Stimulated activated effector memory CD8-positive, alpha-beta T cell treated with anti-CD3 and anti-CD28 coated beads, Interleukin-12 subunit alpha, Interleukin-12 subunit beta, amount 100 ng/mL, for 72 hours (primary cell): ENCODE data around the gene A2ML1.
"Not testable (repeated sequence)": the region's sequence is repeated elsewhere in the genome, so short reads cannot be mapped to it uniquely, and the experiment has no call there.

Experiments
- ATAC-seq: fragments of 150-1000 bp; cut with Tn5 transposase; 2 replicates; pipeline ENCODE4 v1.10.0; 2021
- DNase-seq, 2 donors: peaks; one replicate each; pipeline ENCODE4 v3.0.0; 2021 to 2022; ENCODE audit warnings: low spot score in 2 of 2
- H3K27ac Mint-ChIP-seq: one replicate; pipeline ENCODE4 v1.8.0; 2022; ENCODE audit warnings: mild to moderate bottlenecking, mixed read lengths
- H3K36me3 Mint-ChIP-seq: one replicate; pipeline ENCODE4 v1.8.0; 2022; ENCODE audit warnings: mild to moderate bottlenecking, mixed read lengths
- H3K4me1 Mint-ChIP-seq: one replicate; pipeline ENCODE4 v1.8.0; 2022; ENCODE audit warnings: mixed read lengths
- H3K4me3 Mint-ChIP-seq: one replicate; pipeline ENCODE4 v1.8.0; 2022; ENCODE audit warnings: mild to moderate bottlenecking, mixed read lengths
- H3K9me3 Mint-ChIP-seq: one replicate; pipeline ENCODE4 v1.8.0; 2022; ENCODE audit warnings: mixed read lengths

The A2ML1 gene

GRCh38 chr12:8829125-8829518 is 6.7 kb downstream of the A2ML1 start:
- H3K9me3 Mint-ChIP-seq, result no peaks in the 10 kb centered on the region
- no peaks in the 10 kb centered on the region for H3K36me3 Mint-ChIP-seq
- H3K27ac Mint-ChIP-seq, result no peak overlapping the region

GRCh38 chr12:8829621-8830020 is 7.2 kb downstream of the A2ML1 start:
- H3K9me3 Mint-ChIP-seq, result no peaks in the 10 kb centered on the region
- DNase-seq (no peak), ATAC-seq (no peak)
- no peak overlapping the region for H3K4me3 Mint-ChIP-seq
- no peak overlapping the region for H3K27ac Mint-ChIP-seq
- no peaks in the 10 kb centered on the region for H3K36me3 Mint-ChIP-seq
- H3K4me1 Mint-ChIP-seq, result no peaks in the 10 kb centered on the region

More at GRCh38 chr12:8829125-8829518, 6.7 kb downstream of the A2ML1 start:
- H3K4me1 Mint-ChIP-seq, result no peaks in the 10 kb centered on the region
- H3K4me3 Mint-ChIP-seq, result no peak overlapping the region
- ATAC-seq (no peak), DNase-seq (no peak)

GRCh38 chr12:8831116-8831515 is 8.7 kb downstream of the A2ML1 start:
- Mint-ChIP-seq H3K9me3 (no peaks in the 10 kb centered on the region), H3K4me3 (no peak overlapping the region), H3K36me3 (no peaks in the 10 kb centered on the region), H3K4me1 (no peaks in the 10 kb centered on the region), H3K27ac (no peak overlapping the region)
- no peak for ATAC-seq
- no peak for DNase-seq

- no peaks in the 10 kb centered on the region for H3K36me3 Mint-ChIP-seq
- DNase-seq, result no peak
- H3K9me3 Mint-ChIP-seq, result no peaks in the 10 kb centered on the region
- no peaks in the 10 kb centered on the region for H3K4me1 Mint-ChIP-seq
- no peak for ATAC-seq
- no peak overlapping the region for H3K27ac Mint-ChIP-seq
- H3K4me3 Mint-ChIP-seq, result no peak overlapping the region
Observed at GRCh38 chr12:8832500-8832899, 10.1 kb downstream of the A2ML1 start.

GRCh38 chr12:8834230-8834629 is 11.8 kb downstream of the A2ML1 start:
- H3K36me3 Mint-ChIP-seq, result no peaks in the 10 kb centered on the region
- ATAC-seq, result no peak

GRCh38 chr12:8837291-8837690 is 14.9 kb downstream of the A2ML1 start:
- no peaks in the 10 kb centered on the region for H3K36me3 Mint-ChIP-seq
- H3K4me3 Mint-ChIP-seq, result no peak overlapping the region
- no peaks in the 10 kb centered on the region for H3K9me3 Mint-ChIP-seq
- no peak for ATAC-seq
- DNase-seq, result no peak
- no peak overlapping the region for H3K27ac Mint-ChIP-seq
- peaks cover 6% of the 10 kb centered on the region for H3K4me1 Mint-ChIP-seq

More at GRCh38 chr12:8834230-8834629, 11.8 kb downstream of the A2ML1 start:
- DNase-seq, result no peak
- Mint-ChIP-seq H3K4me1 (no peaks in the 10 kb centered on the region), H3K9me3 (no peaks in the 10 kb centered on the region), H3K4me3 (no peak overlapping the region), H3K27ac (no peak overlapping the region)

GRCh38 chr12:8840321-8840720 is 17.9 kb downstream of the A2ML1 start:
- Mint-ChIP-seq H3K27ac (no peak overlapping the region), H3K36me3 (no peaks in the 10 kb centered on the region), H3K4me1 (peaks cover 6% of the 10 kb centered on the region), H3K4me3 (no peak overlapping the region), H3K9me3 (no peaks in the 10 kb centered on the region)
- DNase-seq, result no peak
- ATAC-seq, result no peak

- ATAC-seq (no peak), DNase-seq (no peak)
- Mint-ChIP-seq H3K27ac (no peak overlapping the region), H3K4me1 (peaks cover 6% of the 10 kb centered on the region), H3K36me3 (no peaks in the 10 kb centered on the region), H3K4me3 (no peak overlapping the region), H3K9me3 (no peaks in the 10 kb centered on the region)
Observed at GRCh38 chr12:8840938-8841633, 18.7 kb downstream of the A2ML1 start.

- Mint-ChIP-seq H3K36me3 (no peaks in the 10 kb centered on the region), H3K27ac (no peak overlapping the region), H3K4me3 (no peak overlapping the region), H3K9me3 (no peaks in the 10 kb centered on the region), H3K4me1 (peaks cover 6% of the 10 kb centered on the region)
- no peak for DNase-seq
- no peak for ATAC-seq
Observed at GRCh38 chr12:8841778-8842177, 19.4 kb downstream of the A2ML1 start.

GRCh38 chr12:8844665-8845064 is 22.2 kb downstream of the A2ML1 start:
- no peak for ATAC-seq
- peaks cover 6% of the 10 kb centered on the region for H3K4me1 Mint-ChIP-seq
- no peak overlapping the region for H3K27ac Mint-ChIP-seq
- no peaks in the 10 kb centered on the region for H3K9me3 Mint-ChIP-seq
- DNase-seq, result no peak
- no peaks in the 10 kb centered on the region for H3K36me3 Mint-ChIP-seq
- no peak overlapping the region for H3K4me3 Mint-ChIP-seq

- Mint-ChIP-seq H3K9me3 (no peaks in the 10 kb centered on the region), H3K4me1 (no peaks in the 10 kb centered on the region), H3K36me3 (no peaks in the 10 kb centered on the region), H3K27ac (no peak overlapping the region), H3K4me3 (no peak overlapping the region)
- no peak for DNase-seq
- no peak for ATAC-seq
Observed at GRCh38 chr12:8846305-8846704, 23.9 kb downstream of the A2ML1 start.

- no peaks in the 10 kb centered on the region for H3K4me1 Mint-ChIP-seq
- DNase-seq, result no peak
- ATAC-seq, result no peak
- H3K9me3 Mint-ChIP-seq, result no peaks in the 10 kb centered on the region
- no peaks in the 10 kb centered on the region for H3K36me3 Mint-ChIP-seq
- no peak overlapping the region for H3K4me3 Mint-ChIP-seq
- H3K27ac Mint-ChIP-seq, result no peak overlapping the region
Observed at GRCh38 chr12:8847435-8847834, 25.0 kb downstream of the A2ML1 start.

GRCh38 chr12:8849876-8850275 is 27.5 kb downstream of the A2ML1 start:
- H3K9me3 Mint-ChIP-seq, result no peaks in the 10 kb centered on the region

GRCh38 chr12:8852119-8852518 is 29.7 kb downstream of the A2ML1 start:
- Mint-ChIP-seq H3K9me3 (no peaks in the 10 kb centered on the region), H3K36me3 (no peaks in the 10 kb centered on the region), H3K4me1 (no peaks in the 10 kb centered on the region), H3K4me3 (no peak overlapping the region), H3K27ac (no peak overlapping the region)
- ATAC-seq, result no peak
- no peak for DNase-seq

More at GRCh38 chr12:8849876-8850275, 27.5 kb downstream of the A2ML1 start:
- H3K27ac Mint-ChIP-seq, result peak overlapping the region; percentile 30
- no peaks in the 10 kb centered on the region for H3K4me1 Mint-ChIP-seq
- H3K4me3 Mint-ChIP-seq, result no peak overlapping the region
- ATAC-seq (no peak), DNase-seq (no peak)
- H3K36me3 Mint-ChIP-seq, result no peaks in the 10 kb centered on the region

GRCh38 chr12:8855891-8856290 is 33.5 kb downstream of the A2ML1 start:
- no peaks in the 10 kb centered on the region for H3K9me3 Mint-ChIP-seq
- no peaks in the 10 kb centered on the region for H3K36me3 Mint-ChIP-seq

GRCh38 chr12:8859448-8859847 is 37.0 kb downstream of the A2ML1 start:
- not testable (repeated sequence) for DNase-seq, ATAC-seq, H3K4me1 Mint-ChIP-seq, H3K4me3 Mint-ChIP-seq, H3K27ac Mint-ChIP-seq, H3K36me3 Mint-ChIP-seq, H3K9me3 Mint-ChIP-seq

More at GRCh38 chr12:8855891-8856290, 33.5 kb downstream of the A2ML1 start:
- Mint-ChIP-seq H3K4me3 (no peak overlapping the region), H3K4me1 (no peaks in the 10 kb centered on the region), H3K27ac (no peak overlapping the region)
- DNase-seq, result no peak
- no peak for ATAC-seq
